Measurements from ENCODE around the gene IRS1.

The IRS1 gene

GRCh38 chr2:226791056-226791486, 8.5 kb downstream of the IRS1 start:
- peak overlapping the region; percentile 90 for H3K9ac ChIP-seq (ENCODE audit: low read depth, low read length)
- peaks cover 2% of the 10 kb centered on the region; the same call in 1 of the 2 replicates for H3K36me3 ChIP-seq (ENCODE audit: insufficient read depth, low read length)
- no peaks in the 10 kb centered on the region for H3K9me3 ChIP-seq (ENCODE audit: control insufficient read depth, insufficient read depth, low read length)
- peaks cover 15% of the 10 kb centered on the region; the same call in 1 of the 2 replicates for H3K4me1 ChIP-seq (ENCODE audit: insufficient read depth, low read length)

DNA sequence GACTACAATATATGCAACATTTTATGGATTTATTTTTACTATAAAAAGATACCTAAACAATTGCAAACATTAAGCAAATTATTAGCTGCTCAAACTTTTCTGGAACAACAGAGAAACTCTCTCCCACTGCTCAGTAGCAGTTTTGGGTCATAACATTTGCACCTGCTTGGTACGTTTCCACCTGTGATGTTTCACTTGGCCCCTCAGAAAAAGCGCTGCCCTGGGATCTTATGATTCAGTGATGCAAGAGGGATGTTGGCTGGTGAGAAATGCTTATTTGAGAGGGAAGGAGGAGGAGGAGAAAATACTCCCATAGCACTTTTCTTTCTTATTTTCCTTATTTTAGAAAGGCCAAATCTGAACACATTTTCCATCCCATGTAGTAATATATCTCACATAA, 9.2 kb downstream of the IRS1 start:
- H3K36me3 ChIP-seq (ENCODE audit: insufficient read depth, low read length), result peaks cover 3% of the 10 kb centered on the region; the same call in 1 of the 2 replicates
- peak overlapping the region; percentile 90 for H3K9ac ChIP-seq (ENCODE audit: low read depth, low read length)
- H3K9me3 ChIP-seq (ENCODE audit: control insufficient read depth, insufficient read depth, low read length), result no peaks in the 10 kb centered on the region
- H3K4me1 ChIP-seq (ENCODE audit: insufficient read depth, low read length), result peaks cover 15% of the 10 kb centered on the region; the same call in 1 of the 2 replicates

DNA sequence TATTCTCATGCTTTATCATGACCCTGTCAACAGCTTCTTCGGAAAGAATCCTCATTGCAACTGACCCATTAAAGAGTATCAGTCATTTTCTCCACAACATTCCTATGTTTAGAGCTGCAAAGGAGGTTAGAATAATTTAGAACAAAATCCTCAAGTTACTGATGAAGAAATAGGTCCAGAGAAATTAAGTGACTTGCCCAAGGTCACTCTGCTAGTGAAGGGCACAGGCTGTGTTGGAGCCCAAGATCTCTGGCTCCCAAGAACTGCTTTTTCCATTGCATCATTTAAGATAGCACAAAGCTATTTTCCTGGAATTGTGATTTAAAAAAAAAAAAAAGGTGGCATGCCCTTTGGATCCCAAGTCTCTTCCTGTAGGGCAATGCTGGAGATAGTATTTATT, 9.6 kb downstream of the IRS1 start:
- H3K9me3 ChIP-seq (ENCODE audit: control insufficient read depth, insufficient read depth, low read length), result no peaks in the 10 kb centered on the region
- H3K36me3 ChIP-seq (ENCODE audit: insufficient read depth, low read length), result peaks cover 3% of the 10 kb centered on the region; the same call in 1 of the 2 replicates
- no peak overlapping the region for H3K9ac ChIP-seq (ENCODE audit: low read depth, low read length)
- H3K4me1 ChIP-seq (ENCODE audit: insufficient read depth, low read length), result peaks cover 15% of the 10 kb centered on the region; the same call in 1 of the 2 replicates

DNA sequence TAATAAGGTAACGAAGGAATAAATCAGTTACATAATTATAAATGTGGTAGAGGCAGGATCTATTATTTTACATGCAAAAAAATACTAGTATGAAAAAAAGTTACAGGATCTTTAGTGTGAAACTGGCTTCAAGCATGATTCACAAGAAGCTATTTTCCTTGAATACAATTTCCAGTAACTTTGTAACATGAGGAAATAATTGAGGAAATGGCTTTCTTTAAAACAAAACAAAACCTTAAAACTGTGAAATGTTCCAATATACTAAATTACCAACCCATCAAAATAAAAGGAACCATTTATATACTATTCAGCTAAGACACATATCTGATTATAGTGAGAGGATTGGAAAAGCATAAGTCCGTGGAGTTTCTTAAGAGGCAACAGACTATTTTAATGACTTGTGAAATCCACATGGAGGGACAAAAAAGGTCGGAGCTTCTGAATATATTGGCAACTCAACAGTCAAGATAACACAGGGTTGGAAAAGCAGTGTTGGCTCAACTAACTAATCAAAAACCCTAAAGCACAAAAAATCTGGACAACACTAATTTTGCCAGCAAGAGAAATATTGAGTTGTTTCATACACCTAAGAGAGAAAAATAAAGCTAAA, 10.6 kb downstream of the IRS1 start:
- Histone ChIP-seq H3K4me1 (ENCODE audit: insufficient read depth, low read length) (peaks cover 15% of the 10 kb centered on the region; the same call in 1 of the 2 replicates), H3K36me3 (ENCODE audit: insufficient read depth, low read length) (peaks cover 3% of the 10 kb centered on the region; the same call in 1 of the 2 replicates), H3K9me3 (ENCODE audit: control insufficient read depth, insufficient read depth, low read length) (no peaks in the 10 kb centered on the region), H3K9ac (ENCODE audit: low read depth, low read length) (no peak overlapping the region)

- H3K9me3 ChIP-seq (ENCODE audit: control insufficient read depth, insufficient read depth, low read length), result no peaks in the 10 kb centered on the region
- H3K4me1 ChIP-seq (ENCODE audit: insufficient read depth, low read length), result peaks cover 15% of the 10 kb centered on the region; the same call in 1 of the 2 replicates
- H3K36me3 ChIP-seq (ENCODE audit: insufficient read depth, low read length), result peaks cover 3% of the 10 kb centered on the region; the same call in 1 of the 2 replicates
- no peak overlapping the region for H3K9ac ChIP-seq (ENCODE audit: low read depth, low read length)
These were observed 11.6 kb downstream of the IRS1 start for GRCh38 chr2:226788064-226788463.

- Histone ChIP-seq H3K4me1 (ENCODE audit: insufficient read depth, low read length) (peaks cover 12% of the 10 kb centered on the region), H3K9me3 (ENCODE audit: control insufficient read depth, insufficient read depth, low read length) (no peaks in the 10 kb centered on the region), H3K9ac (ENCODE audit: low read depth, low read length) (no peak overlapping the region), H3K36me3 (ENCODE audit: insufficient read depth, low read length) (peaks cover 3% of the 10 kb centered on the region; the same call in 1 of the 2 replicates)
These were observed 15.7 kb downstream of the IRS1 start for GRCh38 chr2:226783885-226784284.

- Histone ChIP-seq H3K36me3 (ENCODE audit: insufficient read depth, low read length) (peaks cover 3% of the 10 kb centered on the region; the same call in 1 of the 2 replicates), H3K9me3 (ENCODE audit: control insufficient read depth, insufficient read depth, low read length) (no peaks in the 10 kb centered on the region), H3K4me1 (ENCODE audit: insufficient read depth, low read length) (peaks cover 12% of the 10 kb centered on the region), H3K9ac (ENCODE audit: low read depth, low read length) (no peak overlapping the region)
These were observed 17.4 kb downstream of the IRS1 start for GRCh38 chr2:226782092-226782713.

- H3K9me3 ChIP-seq (ENCODE audit: control insufficient read depth, insufficient read depth, low read length), result peaks cover 1% of the 10 kb centered on the region; the same call in 1 of the 2 replicates
- peaks cover 12% of the 10 kb centered on the region for H3K4me1 ChIP-seq (ENCODE audit: insufficient read depth, low read length)
- no peaks in the 10 kb centered on the region for H3K36me3 ChIP-seq (ENCODE audit: insufficient read depth, low read length)
- H3K9ac ChIP-seq (ENCODE audit: low read depth, low read length), result no peak overlapping the region
These were observed 19.2 kb downstream of the IRS1 start for GRCh38 chr2:226780431-226780830.

DNA sequence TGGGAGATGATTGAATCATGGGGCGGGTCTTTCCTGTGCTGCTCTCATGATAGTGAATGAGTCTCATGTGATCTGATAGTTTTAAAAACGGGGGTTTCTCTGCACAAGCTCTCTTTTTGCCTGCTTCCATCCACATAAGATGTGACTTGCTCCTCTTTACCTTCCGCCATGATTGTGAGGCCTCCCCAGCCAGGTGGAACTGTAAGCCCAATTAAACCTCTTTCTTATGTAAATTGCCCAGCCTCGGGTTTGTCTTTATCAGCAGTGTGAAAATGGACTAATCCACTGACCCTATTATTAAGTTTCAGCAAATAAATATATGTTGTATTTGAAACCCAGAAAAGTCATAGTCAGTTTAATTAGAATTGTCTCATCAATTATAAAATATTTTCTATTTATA, 22.0 kb downstream of the IRS1 start:
- peaks cover 12% of the 10 kb centered on the region for H3K4me1 ChIP-seq (ENCODE audit: insufficient read depth, low read length)
- peaks cover 8% of the 10 kb centered on the region for H3K9me3 ChIP-seq (ENCODE audit: control insufficient read depth, insufficient read depth, low read length)
- no peak overlapping the region for H3K9ac ChIP-seq (ENCODE audit: low read depth, low read length)
- H3K36me3 ChIP-seq (ENCODE audit: insufficient read depth, low read length), result no peaks in the 10 kb centered on the region; the same call in 1 of the 2 replicates

- no peak overlapping the region for H3K9ac ChIP-seq (ENCODE audit: low read depth, low read length)
- H3K36me3 ChIP-seq (ENCODE audit: insufficient read depth, low read length), result no peaks in the 10 kb centered on the region; the same call in 1 of the 2 replicates
- no peaks in the 10 kb centered on the region for H3K4me1 ChIP-seq (ENCODE audit: insufficient read depth, low read length)
- H3K9me3 ChIP-seq (ENCODE audit: control insufficient read depth, insufficient read depth, low read length), result peaks cover 8% of the 10 kb centered on the region
These were observed 23.5 kb downstream of the IRS1 start for GRCh38 chr2:226776104-226776503.

DNA sequence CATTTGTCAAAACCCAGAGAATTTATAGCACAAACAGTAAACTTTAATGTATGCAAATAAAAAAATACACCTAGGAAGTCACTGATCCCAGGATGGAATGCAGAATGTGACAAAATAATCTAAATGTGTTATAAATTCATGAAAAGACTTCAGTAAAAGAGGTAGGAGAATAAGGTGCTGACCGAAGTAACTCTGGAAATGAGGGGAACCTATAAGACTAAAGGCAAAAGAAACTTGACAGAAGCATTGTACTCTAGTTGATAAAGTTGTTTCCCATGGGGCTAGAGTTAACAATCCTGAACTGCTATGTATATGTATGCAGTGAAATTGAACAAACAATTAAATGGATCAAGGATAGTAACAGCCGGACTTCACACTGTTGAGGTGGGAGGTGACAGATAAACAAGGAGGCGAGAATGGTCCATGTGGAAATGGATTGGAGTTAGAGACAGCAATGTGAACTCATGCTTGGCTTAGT, 24.5 kb downstream of the IRS1 start:
- Histone ChIP-seq H3K9me3 (ENCODE audit: control insufficient read depth, insufficient read depth, low read length) (peaks cover 8% of the 10 kb centered on the region), H3K9ac (ENCODE audit: low read depth, low read length) (no peak overlapping the region), H3K36me3 (ENCODE audit: insufficient read depth, low read length) (no peaks in the 10 kb centered on the region; the same call in 1 of the 2 replicates), H3K4me1 (ENCODE audit: insufficient read depth, low read length) (no peaks in the 10 kb centered on the region)

DNA sequence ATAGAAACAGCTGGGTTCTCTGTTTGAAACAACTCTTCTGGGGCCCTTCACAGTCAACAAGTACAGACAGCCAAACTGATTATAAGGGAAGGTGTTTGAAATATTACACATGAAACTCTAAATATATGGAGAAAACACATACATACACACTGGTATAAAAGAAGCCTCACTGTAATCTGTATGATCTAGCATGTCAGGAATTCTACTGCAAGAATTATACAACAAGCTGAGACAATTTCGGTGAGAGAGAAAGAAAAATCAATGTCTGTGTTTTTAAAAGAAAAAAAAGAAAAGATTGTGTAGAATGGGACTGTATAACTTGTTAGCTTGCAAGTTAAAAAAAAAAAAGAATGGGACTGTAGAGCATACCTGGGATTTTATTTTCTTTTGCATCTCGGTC, 26.3 kb downstream of the IRS1 start:
- no peak overlapping the region for H3K9ac ChIP-seq (ENCODE audit: low read depth, low read length)
- no peaks in the 10 kb centered on the region for H3K4me1 ChIP-seq (ENCODE audit: insufficient read depth, low read length)
- H3K36me3 ChIP-seq (ENCODE audit: insufficient read depth, low read length), result no peaks in the 10 kb centered on the region; the same call in 1 of the 2 replicates
- H3K9me3 ChIP-seq (ENCODE audit: control insufficient read depth, insufficient read depth, low read length), result peaks cover 8% of the 10 kb centered on the region

GRCh38 chr2:226772389-226773179, 27.0 kb downstream of the IRS1 start:
- H3K36me3 ChIP-seq (ENCODE audit: insufficient read depth, low read length), result no peaks in the 10 kb centered on the region; the same call in 1 of the 2 replicates
- no peaks in the 10 kb centered on the region for H3K4me1 ChIP-seq (ENCODE audit: insufficient read depth, low read length)
- peaks cover 8% of the 10 kb centered on the region for H3K9me3 ChIP-seq (ENCODE audit: control insufficient read depth, insufficient read depth, low read length)
- H3K9ac ChIP-seq (ENCODE audit: low read depth, low read length), result no peak overlapping the region

GRCh38 chr2:226771067-226771466, 28.6 kb downstream of the IRS1 start:
- H3K36me3 ChIP-seq (ENCODE audit: insufficient read depth, low read length), result no peaks in the 10 kb centered on the region; the same call in 1 of the 2 replicates
- H3K4me1 ChIP-seq (ENCODE audit: insufficient read depth, low read length), result no peaks in the 10 kb centered on the region

More at GRCh38 chr2:226771067-226771466, 28.6 kb downstream of the IRS1 start:
- Histone ChIP-seq H3K9ac (ENCODE audit: low read depth, low read length) (no peak overlapping the region), H3K9me3 (ENCODE audit: control insufficient read depth, insufficient read depth, low read length) (peaks cover 8% of the 10 kb centered on the region)
